A172 (cell line): ENCODE results near the gene FCRL6. TPM values are rescaled to one million over a fixed set of nuclear protein-coding genes. Genes with fewer than 3 reads are reported as not detected.

Experiments used
- DNase-seq: peaks from one replicate; pipeline ENCODE4 v3.0.0-alpha.2; 2015; ENCODE audit warnings: low spot score
- total RNA-seq: library from RNA; depleted of rRNA; stranded (reverse); fragments of >200 nt; shearing (Covaris generic); gene quantifications from 2 replicates; pipeline ENCODE4 v1.2.3, GENCODE V29; 2014

Gene FCRL6
- total RNA-seq, 1 experiment from 2014 or later, result not detected

GRCh38 chr1:159835356-159835755, 33.2 kb downstream of the FCRL6 start:
- DNase-seq, result no peak

GRCh38 chr1:159835862-159836525, 33.8 kb downstream of the FCRL6 start:
- DNase-seq, result no peak

GRCh38 chr1:159838715-159839114, 36.6 kb downstream of the FCRL6 start:
- no peak for DNase-seq

DNA sequence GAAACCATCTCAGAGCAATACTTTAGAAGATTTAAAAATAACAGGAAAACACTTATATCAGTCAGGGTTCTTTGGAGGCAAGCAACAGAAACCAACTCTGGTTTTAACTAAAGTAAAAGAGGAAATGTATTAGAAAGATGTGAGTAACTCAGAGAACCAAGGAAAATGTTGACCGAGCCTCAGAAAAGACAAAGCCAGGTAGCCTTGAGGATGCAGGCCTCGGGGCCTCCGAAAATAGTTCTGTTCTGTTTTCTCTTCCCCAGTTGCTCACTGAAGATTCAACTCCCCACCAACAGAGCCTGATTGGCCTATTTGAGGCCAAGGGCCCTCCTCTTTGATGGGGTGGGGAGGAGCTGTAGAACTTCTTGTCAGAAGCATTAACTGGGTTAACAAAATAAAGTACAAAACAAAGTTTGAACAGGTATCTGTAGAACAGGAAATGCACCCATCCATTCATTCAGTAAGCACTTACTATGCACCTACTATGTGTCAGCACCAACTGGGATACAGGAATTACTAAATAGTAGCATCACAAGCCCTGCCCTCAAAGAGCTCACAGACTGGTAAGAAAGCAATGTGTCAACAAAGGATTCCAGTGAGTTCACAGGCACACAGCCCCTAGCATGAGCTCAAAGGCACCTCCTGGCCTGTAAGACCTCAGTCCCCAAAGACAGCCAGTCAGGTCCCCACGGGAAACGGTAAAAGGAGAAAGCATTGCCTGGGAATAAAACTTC, 37.1 kb downstream of the FCRL6 start:
- DNase-seq, result no peak

DNA sequence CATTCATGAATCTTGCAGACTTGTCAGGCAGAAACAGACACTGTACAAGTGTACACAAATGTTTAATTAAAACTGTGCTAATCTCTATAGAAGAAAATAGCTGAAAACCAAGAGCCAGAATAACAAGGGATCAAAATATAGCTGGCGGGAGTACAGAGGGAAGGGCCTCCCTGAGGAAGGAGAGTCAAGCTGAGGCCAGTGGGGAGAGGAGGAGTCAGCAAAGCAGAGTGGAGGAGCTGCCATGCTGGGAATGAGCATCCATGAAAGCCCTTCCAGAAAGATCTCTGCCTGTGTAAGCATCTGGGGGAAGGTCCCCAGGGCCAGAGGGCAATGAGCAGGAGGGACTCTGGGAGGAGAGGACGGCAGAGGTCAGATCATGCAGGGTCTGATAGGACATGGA, 39.6 kb downstream of the FCRL6 start:
- DNase-seq, result no peak

DNA sequence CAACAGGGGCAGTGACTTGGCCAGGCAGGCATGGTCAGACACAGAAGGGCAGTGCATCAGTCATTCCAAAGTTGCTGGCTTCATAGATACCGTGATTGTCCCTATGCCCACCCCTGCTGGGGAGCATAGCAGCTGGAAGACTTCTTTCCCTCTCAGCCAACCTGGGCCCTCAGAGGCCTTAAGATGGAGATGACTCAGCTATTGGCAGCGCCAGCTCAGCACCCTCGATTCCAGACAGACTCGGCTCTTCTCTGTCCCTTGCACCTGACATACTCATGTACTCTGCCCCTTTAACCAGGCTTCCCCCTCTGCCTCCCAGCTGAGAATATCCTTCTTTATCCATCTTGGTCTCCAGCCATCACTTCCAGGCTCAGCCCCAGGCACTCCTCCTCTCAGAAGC, 41.3 kb downstream of the FCRL6 start:
- DNase-seq, result peak; percentile 77

GRCh38 chr1:159845751-159846629, 43.8 kb downstream of the FCRL6 start:
- DNase-seq, result no peak

GRCh38 chr1:159847231-159847630, 45.1 kb downstream of the FCRL6 start:
- DNase-seq, result no peak

DNA sequence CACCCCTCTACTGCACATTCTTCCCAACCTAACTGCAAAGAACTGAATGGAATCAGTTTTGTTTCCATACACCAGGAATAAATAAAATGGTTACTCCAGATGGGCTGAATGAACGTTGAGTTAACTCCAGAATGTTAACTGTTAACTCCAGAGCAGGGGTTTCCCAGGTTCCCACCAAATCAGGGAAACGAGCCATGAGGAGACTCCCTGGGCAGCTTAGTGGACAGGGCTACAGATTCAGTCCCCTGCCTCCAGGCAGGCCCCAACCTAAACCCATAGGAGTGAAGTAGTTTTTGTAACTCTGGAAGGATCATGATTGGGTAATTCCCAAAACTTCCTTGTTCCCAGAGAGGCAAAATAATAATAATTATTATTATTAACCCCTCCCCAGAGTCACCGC, 46.2 kb downstream of the FCRL6 start:
- DNase-seq, result no peak

GRCh38 chr1:159849626-159850366, 47.6 kb downstream of the FCRL6 start:
- peak; percentile 85 for DNase-seq

- DNase-seq, result no peak
Measured at GRCh38 chr1:159851407-159851806, 49.2 kb downstream of the FCRL6 start.

GRCh38 chr1:159853417-159854115, 51.4 kb downstream of the FCRL6 start:
- DNase-seq, result no peak

GRCh38 chr1:159854116-159854692, 52.0 kb downstream of the FCRL6 start:
- DNase-seq, result peak; percentile 83

DNA sequence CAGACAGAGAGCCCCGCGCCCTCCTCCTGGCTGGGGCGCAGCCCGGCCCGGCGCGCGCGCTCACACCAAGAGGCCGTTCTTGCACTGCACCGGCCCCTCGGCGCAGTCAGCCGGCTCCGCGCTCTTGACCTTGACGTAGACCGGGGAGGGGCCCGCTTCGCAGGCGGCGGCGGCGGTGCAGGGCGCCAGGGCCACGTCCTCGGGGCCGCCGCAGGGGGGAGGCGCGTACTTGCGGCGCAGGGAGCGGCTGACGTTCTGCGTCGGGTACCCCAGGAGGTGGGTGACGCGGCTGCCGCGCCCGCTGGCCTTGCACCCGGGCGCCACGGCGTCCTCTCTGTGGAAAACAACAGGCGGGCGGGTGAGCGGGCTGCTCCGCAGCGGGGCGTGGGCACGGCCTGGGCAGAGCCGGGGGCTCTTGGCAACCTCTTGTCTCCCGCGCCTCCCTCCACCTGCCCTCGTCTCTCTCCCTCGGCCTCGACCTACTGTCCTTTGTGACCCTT, 52.6 kb downstream of the FCRL6 start:
- DNase-seq, result peak; percentile 69

GRCh38 chr1:159855709-159856108, 53.5 kb downstream of the FCRL6 start:
- DNase-seq, result no peak

- DNase-seq, result no peak
Measured at GRCh38 chr1:159856576-159856975, 54.4 kb downstream of the FCRL6 start.

DNA sequence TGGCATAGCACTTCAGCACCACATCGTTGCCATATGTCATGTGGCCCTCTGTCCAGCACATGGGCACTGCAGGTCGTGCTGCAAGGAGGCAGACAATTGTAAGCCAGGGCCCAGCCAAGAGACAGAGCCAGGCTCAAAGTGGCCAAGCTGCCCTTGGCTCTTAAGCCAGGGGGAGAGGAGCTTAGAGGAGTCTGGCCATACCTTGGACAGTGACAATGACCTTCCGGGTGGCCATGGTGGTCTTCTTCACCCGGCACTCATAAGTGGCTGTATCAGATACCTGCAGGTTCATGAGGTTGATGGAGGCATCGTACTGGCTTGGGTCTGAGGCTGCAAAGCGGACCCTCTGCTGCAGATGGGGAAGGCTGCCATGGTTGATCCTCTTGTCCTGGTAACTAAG, 55.7 kb downstream of the FCRL6 start:
- no peak for DNase-seq

DNA sequence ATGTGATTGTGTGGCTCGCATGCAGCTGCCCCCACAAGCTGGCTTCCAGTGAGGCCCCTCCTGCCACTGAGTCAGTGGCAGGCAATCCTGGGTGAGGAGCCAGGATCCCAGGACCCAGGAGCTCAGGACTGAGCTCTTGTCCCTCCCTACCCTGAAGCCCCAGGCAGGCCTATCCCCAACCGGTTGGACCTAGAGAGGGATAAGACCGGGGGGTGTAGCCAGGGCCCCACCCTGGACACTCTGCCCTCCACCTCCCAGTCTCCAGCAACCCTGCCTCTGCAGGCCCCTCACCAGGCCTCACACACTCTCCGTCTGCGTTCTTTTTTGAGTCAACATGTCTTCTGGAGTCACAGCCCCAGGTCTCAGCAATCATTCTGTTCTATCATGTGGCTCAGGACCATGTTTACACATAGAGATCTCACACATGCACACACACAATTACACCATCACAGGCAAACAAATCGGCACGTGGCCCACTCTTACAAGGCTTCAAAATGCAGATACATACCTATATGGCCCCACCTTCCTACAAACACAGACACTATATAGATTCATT, 57.7 kb downstream of the FCRL6 start:
- no peak for DNase-seq

DNA sequence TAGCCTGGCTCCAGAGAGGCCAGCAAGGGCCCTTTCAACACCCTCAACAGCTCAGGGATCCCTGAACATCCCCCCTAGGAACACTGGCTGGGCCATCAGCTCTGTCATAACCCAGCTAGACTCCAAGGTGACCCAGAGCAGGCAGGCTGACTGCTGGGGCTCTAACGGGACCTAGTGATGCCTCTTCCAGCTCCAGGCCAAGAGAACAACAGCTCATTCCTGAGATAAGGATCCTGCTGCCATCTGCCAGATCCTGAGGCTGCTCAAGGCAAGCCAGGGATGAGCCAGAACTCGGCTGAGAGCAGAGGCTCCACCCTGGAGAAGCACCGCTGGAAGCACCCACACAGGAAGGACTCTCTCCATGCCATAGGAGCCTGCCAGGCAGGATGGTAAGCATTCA, 58.3 kb downstream of the FCRL6 start:
- no peak for DNase-seq

DNA sequence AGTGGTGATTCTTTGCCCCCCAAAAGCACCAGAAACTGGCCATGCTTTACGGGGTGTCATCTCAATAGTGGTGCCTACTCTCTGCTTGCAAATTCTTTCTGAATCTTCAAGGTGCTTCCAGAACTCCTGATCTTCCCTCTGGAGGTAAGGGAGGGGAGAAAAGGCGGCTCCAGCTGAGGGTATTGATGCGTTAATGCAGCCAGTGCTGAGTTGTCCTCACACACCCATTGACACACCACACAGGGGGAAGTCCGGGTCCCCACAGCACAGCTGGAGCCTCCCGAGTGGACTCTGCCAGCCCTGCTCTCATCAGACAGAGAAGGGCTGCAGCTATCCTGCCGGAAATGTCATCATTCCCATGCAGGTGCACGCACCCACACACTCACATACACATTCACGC, 59.1 kb downstream of the FCRL6 start:
- DNase-seq, result no peak
